Epithelial cell of proximal tubule (primary cell): ENCODE data around the gene ZIC5. TPM values are rescaled to one million over a fixed set of nuclear protein-coding genes. Genes with fewer than 3 reads are reported as not detected.

ENCODE experiments used
- DNase-seq: peaks from one replicate; pipeline ENCODE4 v3.0.0-alpha.2; 2011; ENCODE audit warnings: low read depth
- H3K4me3 ChIP-seq: 2 replicates; pipeline ENCODE4 v1.5.1; 2011; ENCODE audit warnings: low read depth, mild to moderate bottlenecking, low read length
- total RNA-seq: library from RNA; depleted of rRNA; stranded (reverse); fragments of >200 nt; gene quantifications from 2 replicates; pipeline ENCODE4 v1.2.3, GENCODE V29; 2015
- TF ChIP-seq, protein P1 (sequence below): conservative IDR thresholded peaks from 2 replicates; pipeline ENCODE4 v1.5.1; 2012; ENCODE audit warnings: low read depth, mild to moderate bottlenecking, low read length

Gene ZIC5
- total RNA-seq, 1 donor from 2014 or later: not detected

DNA sequence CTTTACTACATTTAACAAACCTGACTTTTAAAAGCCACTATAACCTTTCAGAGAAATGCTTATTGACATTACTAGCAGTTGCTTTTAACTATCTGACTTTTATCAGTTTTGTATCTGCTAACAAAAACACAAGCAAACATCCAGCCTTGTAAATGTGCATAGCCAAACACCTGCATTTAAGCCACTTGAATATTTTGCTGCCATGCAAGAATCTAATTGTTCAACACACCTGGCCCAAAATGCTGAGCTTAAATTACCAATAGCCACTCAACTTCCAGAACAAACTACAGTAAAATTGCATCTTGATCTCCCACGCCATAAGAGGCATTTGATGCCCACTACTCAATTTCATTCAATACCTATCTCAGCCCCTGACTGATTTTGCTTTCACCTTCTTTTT is 9.3 kb downstream of the ZIC5 start:
- H3K4me3 ChIP-seq: no peak overlapping the region
- TF ChIP-seq, protein P1, sequence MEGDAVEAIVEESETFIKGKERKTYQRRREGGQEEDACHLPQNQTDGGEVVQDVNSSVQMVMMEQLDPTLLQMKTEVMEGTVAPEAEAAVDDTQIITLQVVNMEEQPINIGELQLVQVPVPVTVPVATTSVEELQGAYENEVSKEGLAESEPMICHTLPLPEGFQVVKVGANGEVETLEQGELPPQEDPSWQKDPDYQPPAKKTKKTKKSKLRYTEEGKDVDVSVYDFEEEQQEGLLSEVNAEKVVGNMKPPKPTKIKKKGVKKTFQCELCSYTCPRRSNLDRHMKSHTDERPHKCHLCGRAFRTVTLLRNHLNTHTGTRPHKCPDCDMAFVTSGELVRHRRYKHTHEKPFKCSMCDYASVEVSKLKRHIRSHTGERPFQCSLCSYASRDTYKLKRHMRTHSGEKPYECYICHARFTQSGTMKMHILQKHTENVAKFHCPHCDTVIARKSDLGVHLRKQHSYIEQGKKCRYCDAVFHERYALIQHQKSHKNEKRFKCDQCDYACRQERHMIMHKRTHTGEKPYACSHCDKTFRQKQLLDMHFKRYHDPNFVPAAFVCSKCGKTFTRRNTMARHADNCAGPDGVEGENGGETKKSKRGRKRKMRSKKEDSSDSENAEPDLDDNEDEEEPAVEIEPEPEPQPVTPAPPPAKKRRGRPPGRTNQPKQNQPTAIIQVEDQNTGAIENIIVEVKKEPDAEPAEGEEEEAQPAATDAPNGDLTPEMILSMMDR: no peak
- DNase-seq: no peak

DNA sequence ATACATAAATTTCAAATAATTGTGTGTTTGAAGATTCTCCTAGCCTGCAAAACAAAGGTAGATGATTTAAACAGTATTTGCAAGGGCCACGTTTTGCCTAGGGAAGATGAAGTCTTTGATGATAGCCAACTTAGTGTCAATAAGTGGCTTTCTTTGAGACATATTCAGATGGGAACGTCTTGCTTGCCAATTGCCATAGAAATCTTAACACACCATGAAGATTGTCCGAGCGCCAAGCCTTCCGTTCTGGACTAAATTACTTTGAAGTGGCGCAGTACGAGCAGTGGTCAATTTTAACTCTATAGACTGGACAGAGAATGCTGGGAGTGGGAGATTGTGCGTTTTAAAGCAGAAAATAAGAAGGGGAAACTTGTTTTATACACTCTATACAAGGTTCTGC is 9.9 kb downstream of the ZIC5 start:
- DNase-seq: no peak
- TF ChIP-seq, protein P1: no peak
- H3K4me3 ChIP-seq: no peak overlapping the region

DNA sequence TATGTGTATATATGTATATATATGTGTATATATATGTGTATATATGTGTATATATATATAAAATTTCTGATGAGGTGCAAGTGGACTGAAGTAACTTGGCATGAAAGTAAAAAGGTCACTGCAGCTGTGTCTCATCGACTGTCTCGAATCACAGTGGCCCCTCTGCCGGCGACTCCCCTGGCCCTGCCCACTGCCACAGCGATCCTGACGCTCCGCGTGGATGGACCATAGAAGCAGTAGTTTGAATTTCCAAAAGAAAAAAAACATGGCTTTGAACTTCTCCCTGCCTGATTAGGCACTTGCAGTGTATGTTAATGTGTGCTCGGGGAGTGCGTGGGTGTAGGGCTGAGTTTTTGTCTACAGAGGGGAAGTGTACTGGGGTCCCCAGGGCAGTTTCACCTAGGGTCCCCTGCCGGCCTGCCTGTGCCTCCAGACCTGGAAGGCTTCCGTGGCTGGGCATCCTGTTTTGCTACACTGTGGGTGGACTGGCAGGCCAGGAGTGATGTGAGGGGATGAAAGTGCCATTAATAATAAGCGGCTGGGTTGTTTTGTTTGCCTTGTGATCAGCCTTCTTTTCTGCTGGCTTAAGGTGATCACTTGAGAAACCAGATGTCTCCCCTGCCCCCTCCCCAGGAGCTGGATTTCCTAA is 10.8 kb downstream of the ZIC5 start:
- TF ChIP-seq, protein P1: no peak
- H3K4me3 ChIP-seq: no peak overlapping the region
- no peak for DNase-seq

DNA sequence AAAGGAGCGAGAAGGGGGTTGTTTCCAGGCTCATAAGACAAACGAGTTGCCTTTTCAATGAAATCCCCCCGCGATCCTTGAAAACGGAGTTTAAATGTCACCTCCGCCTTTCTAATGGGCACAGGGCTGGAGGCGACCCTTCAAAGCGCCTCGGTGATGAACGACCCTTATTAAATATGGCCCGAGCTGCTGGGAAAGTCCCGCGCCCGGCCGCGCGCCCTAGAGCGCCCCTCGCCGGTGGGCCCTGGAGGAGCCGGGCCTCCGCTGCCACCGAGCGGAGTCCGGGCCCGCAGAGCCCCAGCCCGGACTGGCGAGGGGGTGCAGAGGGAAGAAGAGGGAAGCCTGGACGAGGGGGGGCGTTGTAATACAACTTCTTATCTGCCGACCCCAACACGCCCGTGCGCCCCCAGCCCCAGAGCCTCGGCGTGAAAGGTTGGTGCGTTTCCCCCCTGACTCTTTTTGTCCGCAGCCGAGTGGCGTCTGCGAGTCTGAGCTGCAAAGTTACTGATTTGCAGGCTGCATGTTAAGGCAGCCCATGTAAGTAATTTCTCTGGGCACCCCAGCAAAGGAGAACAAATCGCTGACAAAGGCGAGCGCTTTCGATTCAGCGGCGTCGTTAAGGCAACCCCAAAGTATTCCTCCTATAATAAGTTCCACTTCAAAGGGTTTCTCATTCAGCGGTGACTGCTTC is 11.9 kb downstream of the ZIC5 start:
- TF ChIP-seq, protein P1: no peak
- peak overlapping the region; percentile 27 for H3K4me3 ChIP-seq
- DNase-seq: no peak

DNA sequence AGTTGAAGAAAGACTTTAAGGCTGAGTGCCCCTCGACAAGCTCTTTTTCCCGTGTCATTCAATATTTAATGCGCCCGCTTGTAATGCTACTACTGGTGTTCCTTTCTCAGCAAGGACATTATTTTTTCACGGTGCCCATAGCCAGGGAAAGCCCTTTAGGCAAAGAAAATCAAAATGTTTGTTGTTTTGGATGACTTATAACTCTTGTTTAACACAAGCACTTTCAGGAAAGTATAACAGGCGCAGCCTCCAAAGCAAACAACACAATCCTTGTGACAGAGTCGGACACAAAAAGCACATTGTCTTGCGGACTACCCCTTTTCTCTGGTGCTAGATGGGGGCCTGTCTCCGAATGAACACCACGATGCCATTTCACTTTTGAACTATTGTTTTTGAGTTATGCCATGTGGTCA is 12.4 kb downstream of the ZIC5 start:
- no peak for DNase-seq
- TF ChIP-seq, protein P1: no peak
- no peak overlapping the region for H3K4me3 ChIP-seq

DNA sequence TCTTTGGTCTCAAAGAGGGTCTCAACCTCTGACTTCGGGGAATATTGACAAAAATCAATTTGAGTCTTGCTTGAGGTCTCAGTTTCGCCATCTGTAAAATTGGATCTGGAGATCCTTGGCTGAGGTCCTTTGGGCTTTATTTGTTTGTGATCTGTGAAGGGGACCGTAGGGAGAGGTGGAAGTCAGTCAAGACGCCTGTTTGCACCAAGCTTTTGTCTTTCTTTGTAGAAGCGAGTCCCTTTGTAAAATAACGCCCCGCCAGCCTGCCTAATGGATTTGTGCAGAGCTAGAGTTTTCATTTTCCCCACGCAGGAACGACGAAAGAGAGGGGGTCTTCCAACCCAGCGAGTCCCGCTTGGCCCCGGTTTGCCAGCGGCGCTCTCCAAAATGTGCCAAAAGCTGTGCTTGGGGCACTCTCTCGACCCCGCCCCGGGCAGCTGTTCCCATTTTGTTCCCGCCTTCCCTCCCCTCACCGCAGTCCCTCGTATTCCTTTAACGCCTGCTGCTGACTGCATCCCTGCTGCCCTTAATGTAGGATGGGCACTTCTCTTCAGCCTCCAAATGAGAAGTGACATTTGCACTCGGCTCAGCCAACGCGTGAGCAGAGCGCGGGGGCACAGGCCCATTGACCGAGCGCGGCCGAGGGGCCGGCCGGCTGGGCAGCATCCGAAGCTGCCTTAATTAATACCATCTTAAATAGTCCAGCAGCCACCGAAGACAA is 13.0 kb downstream of the ZIC5 start:
- no peak for DNase-seq
- TF ChIP-seq, protein P1: no peak
- no peak overlapping the region for H3K4me3 ChIP-seq
